NCI-H226 (cell line): Measurements from ENCODE around the gene LSM2.
"Not testable (repeated sequence)": the region's sequence is repeated elsewhere in the genome, so short reads cannot be mapped to it uniquely, and the experiment has no call there.

ENCODE experiments used
- DNase-seq: peaks from one replicate; pipeline ENCODE4 v3.0.0-alpha.2; 2015

The LSM2 gene

GRCh38 chr6:31806470-31807272 is at the start of gene LSM2:
TSS of gene LSM2 (minus strand) at chr6:31806966. CDS start at chr6:31806757, 209 bp downstream.
- peak; percentile 91 for DNase-seq

- not testable (repeated sequence) for DNase-seq
Observed at GRCh38 chr6:31851980-31852718, 45.4 kb upstream of the LSM2 start.

- DNase-seq = no peak
Observed at GRCh38 chr6:31851485-31851832, 44.7 kb upstream of the LSM2 start.

- DNase-seq = no peak
Observed at GRCh38 chr6:31850765-31851484, 44.2 kb upstream of the LSM2 start.

GRCh38 chr6:31847276-31847978 is 40.7 kb upstream of the LSM2 start:
- no peak for DNase-seq

- no peak for DNase-seq
Observed at GRCh38 chr6:31844507-31844906, 37.7 kb upstream of the LSM2 start.

- DNase-seq = no peak
Observed at GRCh38 chr6:31842053-31842452, 35.3 kb upstream of the LSM2 start.

GRCh38 chr6:31839779-31840126 is 33.0 kb upstream of the LSM2 start:
- not testable (repeated sequence) for DNase-seq

GRCh38 chr6:31838968-31839367 is 32.2 kb upstream of the LSM2 start:
- no peak for DNase-seq

- not testable (repeated sequence) for DNase-seq
Observed at GRCh38 chr6:31838114-31838553, 31.4 kb upstream of the LSM2 start.

GRCh38 chr6:31837369-31838113 is 30.8 kb upstream of the LSM2 start:
- no peak for DNase-seq

GRCh38 chr6:31836474-31837368 is 30.0 kb upstream of the LSM2 start:
- DNase-seq = no peak

- DNase-seq = no peak
Observed at GRCh38 chr6:31836047-31836473, 29.3 kb upstream of the LSM2 start.

GRCh38 chr6:31834367-31835250 is 27.8 kb upstream of the LSM2 start:
- DNase-seq = peak; percentile 79

- DNase-seq = no peak
Observed at GRCh38 chr6:31831350-31832215, 24.8 kb upstream of the LSM2 start.

GRCh38 chr6:31830886-31831335 is 24.1 kb upstream of the LSM2 start:
- DNase-seq = no peak

GRCh38 chr6:31829633-31830283 is 23.0 kb upstream of the LSM2 start:
- DNase-seq = no peak
